GM21737 (cell line): ENCODE data around the gene PET117.
"Not testable (repeated sequence)": the region's sequence is repeated elsewhere in the genome, so short reads cannot be mapped to it uniquely, and the experiment has no call there.

Source experiments
- ATAC-seq: cut with Tn5 transposase; IDR thresholded peaks from one replicate; pipeline ENCODE4 v1.9.1; 2021; ENCODE audit warnings: mild to moderate bottlenecking, moderate library complexity; ENCODE audit not compliant: unreplicated experiment

The PET117 gene

GRCh38 chr20:18156045-18156444, 18.4 kb downstream of the PET117 start:
- no peak for ATAC-seq

GRCh38 chr20:18164356-18164755, 26.7 kb downstream of the PET117 start:
- ATAC-seq, result no peak

GRCh38 chr20:18165553-18165952, 27.9 kb downstream of the PET117 start:
- no peak for ATAC-seq

- ATAC-seq, result no peak
These were observed 28.7 kb downstream of the PET117 start for GRCh38 chr20:18166241-18166881.

- ATAC-seq, result no peak
These were observed 29.3 kb downstream of the PET117 start for GRCh38 chr20:18166950-18167349.

GRCh38 chr20:18172379-18172778, 34.7 kb downstream of the PET117 start:
- no peak for ATAC-seq

- no peak for ATAC-seq
These were observed 37.4 kb downstream of the PET117 start for GRCh38 chr20:18174906-18175683.

GRCh38 chr20:18176318-18176785, 38.7 kb downstream of the PET117 start:
- ATAC-seq, result no peak

GRCh38 chr20:18180366-18180765, 42.7 kb downstream of the PET117 start:
- ATAC-seq, result not testable (repeated sequence)

- no peak for ATAC-seq
These were observed 43.2 kb downstream of the PET117 start for GRCh38 chr20:18180815-18181214.

- no peak for ATAC-seq
These were observed 49.4 kb downstream of the PET117 start for GRCh38 chr20:18187020-18187419.

- ATAC-seq, result no peak
These were observed 50.8 kb downstream of the PET117 start for GRCh38 chr20:18188434-18188833.

GRCh38 chr20:18190338-18191233, 52.9 kb downstream of the PET117 start:
- no peak for ATAC-seq

GRCh38 chr20:18191306-18191705, 53.6 kb downstream of the PET117 start:
- no peak for ATAC-seq
